DMS79 treated with DMSO at 0.1 percent for 48 hours (cell line): Measurements from ENCODE around the gene IDH2.
"Not testable (repeated sequence)": the region's sequence is repeated elsewhere in the genome, so short reads cannot be mapped to it uniquely, and the experiment has no call there.

Source experiments
- DNase-seq: peaks from one replicate; lab custom pipeline; 2025; lab: John Stamatoyannopoulos, UW

Gene IDH2

DNA sequence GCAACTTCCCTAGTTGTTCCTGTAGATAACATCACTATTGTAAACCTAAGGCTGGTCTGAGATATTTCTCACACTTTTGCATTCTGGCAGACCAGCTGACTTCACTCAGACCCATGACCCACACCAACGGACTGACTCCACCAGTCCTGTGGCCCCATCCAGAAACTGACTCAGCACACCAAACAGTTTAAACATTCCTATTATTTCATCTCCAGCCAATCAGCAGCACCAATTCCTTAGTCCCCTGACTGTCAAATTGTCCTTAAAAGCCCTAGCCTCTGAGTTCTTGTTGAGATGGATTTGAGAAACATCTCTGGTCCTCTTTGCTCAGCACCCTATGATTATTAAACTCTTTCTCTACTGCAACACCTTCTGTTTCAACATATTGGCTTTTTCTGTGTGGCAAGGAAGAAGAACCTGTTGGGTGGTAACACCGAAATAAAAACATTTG lies 12.2 kb upstream of the IDH2 start:
- no peak for DNase-seq

DNA sequence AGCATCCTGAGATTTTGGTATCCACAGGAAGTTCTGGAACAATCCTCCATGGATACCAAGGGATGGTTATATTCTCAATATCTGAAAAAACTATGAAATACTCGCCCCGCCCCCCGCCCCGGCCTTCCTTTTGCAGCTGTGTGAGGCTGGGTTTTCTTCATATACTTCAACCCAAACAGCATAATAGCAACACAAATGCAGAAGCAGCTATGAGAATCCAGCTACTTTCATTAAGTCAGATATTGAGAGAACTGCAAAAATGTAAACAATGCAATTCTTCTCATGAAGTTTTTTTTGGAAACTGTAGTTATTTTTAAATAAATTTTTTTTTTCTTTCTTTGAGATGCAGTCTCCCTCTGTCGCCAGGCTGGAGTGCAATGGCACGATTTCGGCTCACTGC lies 10.9 kb upstream of the IDH2 start:
- no peak for DNase-seq

DNA sequence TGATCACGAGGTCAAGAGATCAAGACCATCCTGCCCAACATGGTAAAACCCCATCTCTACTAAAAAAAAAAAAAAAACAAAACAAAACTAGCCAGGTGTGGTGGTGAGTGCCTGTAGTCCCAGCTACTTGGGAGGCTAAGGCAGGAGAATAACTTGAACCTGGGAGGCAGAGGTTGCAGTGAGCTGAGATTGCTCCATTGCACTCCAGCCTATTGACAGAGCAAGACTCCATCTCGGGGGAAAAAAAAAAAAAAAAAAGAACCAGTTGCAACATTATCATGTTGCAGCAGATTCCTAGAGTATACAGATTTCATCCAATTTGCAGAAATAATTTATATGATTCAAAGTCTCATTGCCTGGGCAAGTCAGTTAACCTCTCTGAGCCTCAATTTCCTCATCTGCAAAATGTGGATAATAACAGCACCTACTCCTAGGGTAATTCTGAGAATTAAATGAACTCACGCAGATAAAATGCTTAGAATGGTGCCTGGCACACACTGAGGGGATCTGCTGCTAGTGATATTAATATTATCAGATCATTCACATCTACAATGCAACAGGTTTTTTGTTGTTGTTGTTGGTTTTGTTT lies 7.0 kb upstream of the IDH2 start:
- DNase-seq, result not testable (repeated sequence)

DNA sequence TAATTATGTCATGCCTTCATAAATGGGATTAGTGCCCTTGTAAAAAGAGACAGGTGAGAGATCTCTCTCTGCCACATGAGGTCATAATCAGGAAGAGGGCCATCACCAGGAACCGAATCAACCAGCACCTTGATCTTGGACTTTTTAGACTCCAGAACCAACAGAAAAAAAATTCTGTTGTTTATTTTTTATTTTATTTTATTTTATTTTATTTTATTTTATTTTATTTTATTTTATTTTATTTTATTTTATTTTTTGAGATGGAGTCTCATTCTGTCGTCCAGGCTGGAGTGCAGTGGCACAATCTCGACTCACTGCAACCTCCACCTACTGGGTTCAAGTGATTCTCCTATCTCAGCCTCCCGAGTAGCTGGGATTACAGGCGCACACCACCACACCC lies 5.8 kb upstream of the IDH2 start:
- DNase-seq, result not testable (repeated sequence)

DNA sequence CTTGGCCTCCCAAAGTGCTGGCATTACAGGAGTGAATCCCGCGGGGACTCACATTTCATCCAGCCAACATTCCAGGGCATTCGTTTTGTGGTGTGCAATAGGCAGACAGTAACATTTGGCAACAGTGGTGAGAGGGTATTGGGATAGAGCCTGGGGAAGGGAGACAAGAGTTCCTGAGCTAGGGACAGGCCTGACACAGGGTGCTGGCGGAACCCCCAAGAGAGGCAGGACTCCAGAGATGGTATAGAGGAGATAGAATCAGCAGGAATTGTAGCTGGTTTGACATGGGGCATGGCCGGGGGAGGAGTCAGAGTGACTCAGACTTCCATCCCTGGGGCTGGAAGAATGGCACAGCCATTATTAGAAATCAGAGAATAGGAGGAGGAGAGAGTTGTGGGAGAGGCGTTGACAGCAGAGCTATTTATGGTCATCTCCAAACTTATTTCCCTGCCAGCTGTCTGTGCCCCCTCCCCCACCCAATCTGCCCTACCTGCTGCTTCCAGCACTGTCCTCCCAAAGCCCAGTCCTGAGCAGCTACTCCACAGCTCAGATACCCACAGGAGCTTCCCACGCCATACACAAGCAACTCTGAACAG lies 4.4 kb upstream of the IDH2 start:
- DNase-seq, result no peak

DNA sequence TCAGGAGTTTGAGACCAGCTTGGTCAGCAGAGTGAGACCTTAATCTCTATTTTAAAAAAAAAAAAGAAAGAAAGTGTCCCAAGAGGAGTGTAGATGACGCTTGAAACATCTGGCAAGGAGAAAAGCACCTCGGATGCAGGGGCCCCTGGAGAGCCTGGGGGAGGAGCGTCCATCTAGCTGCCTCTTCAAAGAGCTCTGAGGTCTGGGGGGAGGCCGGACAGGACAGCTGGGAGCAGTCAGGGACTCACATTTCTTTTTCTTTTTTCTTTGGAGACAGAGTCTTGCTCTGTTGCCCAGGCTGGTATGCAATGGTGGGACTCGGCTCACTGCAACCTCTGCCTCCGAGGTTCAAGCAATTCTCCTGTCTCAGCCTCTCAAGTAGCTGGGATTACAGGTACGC lies 3.3 kb upstream of the IDH2 start:
- DNase-seq, result no peak

DNA sequence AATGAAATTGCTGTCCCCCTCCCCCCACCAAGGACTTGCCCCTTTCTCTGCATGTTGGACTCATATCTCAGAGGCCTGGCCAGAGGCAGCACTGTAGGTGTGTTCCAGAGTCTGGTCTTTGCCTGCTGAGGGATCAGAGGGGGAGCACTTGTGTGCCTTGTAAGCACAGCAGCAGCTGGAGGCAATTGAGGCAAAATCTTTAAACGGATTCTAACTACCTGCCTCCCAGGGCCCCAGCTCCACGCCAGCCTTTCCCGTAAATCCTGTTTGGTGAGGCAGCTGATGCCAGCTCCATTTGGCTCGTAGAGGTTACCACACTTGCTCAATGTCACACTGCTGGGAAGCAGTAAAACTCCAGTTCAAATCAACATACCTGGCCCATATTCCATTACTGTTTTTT lies 2.3 kb upstream of the IDH2 start:
- DNase-seq, result no peak

DNA sequence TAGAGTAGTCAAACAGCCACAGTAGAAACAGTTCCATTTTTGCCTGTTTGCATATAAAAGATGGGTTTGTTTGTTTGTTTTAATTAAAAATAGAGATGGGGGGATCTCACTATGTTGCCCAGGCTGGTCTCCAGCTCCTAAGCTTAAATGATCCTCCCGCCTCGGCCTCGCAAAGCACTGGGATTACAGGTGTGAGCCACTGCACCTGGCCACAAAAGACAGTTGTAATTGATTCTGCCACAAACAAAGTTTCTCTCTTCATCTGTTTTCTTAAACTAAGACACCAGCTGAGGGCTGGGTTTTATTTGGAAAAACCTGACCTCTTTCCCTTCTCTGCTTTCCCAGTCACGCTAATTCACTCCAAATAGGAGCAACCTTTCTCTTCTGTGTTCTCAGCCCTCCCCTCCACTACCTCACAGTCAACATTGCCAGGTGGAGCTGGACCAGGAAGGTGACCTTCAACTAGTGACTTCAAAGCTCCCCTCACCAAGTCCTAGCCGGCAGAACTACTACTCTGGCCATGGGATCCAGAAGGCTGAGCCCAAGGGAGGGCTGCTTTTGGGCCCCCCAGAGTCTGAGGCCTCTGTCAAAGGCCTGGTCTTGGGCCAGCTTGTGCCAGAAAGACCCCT lies 1.5 kb upstream of the IDH2 start:
- DNase-seq, result no peak

DNA sequence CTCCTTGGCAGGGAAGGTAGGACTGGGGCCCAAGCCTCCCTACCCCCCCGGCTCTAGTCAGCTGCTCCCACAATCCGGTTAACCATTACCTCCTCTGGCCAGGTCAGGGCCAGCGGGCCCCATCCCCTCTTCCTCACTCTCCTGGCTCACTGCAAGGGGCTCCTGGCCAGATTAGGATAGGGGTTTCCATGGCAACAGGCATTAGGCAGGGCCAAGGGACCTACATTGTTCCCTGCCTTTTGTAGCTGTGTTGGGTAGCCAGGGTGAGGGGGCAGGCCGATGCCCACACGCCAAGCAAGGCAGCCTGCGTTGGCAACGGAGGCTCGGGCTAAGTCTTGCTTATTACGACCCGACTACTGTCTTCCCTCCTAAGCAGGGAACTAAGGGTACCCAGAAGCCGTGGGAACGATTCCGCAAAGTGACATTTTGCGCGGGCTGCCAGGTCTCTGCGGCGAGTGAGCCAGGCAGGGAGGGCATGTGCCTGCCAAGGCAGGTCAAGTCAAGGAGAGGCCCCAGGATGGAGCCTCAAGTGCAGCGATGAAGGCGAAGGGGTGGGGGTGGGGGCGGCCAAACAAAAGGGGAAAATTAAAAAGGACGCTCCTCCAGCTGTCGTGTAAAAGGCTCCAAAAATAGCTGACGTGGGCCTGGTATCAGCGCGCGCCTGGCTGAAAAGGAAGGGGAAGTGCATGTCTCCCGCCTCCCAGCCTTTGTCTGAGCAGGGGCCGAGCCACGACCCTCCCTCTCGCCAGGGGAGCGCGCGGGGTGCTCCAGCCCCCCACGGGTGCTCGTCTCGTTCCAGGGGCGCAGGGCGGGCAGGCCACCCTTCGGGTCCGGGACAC lies 919 bp downstream of the IDH2 start:
- peak; percentile 36 for DNase-seq

DNA sequence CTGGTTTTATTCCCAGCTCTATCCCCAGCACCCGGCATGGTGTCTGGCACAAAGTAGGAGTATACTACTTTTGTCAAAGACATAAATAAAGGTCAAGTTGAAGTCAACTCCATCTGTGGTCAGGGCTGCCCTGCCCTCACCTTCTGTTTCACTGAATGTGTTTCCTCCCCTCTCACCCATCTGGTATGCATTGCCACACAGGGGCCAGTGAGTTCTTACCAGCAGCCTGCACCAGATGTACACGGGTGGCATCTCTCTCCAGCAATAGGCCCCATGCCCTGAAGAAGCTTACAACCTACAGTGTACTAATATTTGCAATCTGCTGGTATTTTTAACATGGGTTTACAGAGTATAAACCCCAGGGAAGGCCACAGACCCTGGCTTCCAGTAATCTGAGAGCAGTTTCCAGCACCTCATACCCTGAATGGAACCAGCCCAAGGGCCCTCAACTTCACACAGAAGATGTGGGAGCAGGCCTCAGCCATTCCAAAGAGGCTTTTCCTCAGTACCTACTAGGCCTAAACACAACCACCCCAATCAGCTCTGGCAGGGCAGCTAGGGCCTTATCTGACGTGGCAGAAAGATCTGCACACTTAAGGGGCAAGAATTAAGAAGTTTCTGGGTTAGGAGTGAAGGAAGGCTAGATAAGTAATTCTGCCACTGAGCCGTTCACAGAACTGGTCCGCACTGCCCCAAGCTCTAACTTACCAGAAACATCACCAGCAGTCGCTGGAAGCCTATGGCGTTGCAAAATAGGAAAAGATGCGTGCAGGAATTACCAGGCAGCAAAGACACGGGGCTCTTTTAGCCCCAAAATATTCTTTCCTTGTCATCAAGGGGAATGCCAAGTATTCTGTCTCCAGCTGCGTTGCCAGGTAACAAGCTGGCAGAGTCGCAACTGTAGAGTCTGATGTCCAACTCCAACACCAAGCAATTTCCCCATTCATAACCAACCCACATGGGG lies 2.1 kb downstream of the IDH2 start:
- no peak for DNase-seq

DNA sequence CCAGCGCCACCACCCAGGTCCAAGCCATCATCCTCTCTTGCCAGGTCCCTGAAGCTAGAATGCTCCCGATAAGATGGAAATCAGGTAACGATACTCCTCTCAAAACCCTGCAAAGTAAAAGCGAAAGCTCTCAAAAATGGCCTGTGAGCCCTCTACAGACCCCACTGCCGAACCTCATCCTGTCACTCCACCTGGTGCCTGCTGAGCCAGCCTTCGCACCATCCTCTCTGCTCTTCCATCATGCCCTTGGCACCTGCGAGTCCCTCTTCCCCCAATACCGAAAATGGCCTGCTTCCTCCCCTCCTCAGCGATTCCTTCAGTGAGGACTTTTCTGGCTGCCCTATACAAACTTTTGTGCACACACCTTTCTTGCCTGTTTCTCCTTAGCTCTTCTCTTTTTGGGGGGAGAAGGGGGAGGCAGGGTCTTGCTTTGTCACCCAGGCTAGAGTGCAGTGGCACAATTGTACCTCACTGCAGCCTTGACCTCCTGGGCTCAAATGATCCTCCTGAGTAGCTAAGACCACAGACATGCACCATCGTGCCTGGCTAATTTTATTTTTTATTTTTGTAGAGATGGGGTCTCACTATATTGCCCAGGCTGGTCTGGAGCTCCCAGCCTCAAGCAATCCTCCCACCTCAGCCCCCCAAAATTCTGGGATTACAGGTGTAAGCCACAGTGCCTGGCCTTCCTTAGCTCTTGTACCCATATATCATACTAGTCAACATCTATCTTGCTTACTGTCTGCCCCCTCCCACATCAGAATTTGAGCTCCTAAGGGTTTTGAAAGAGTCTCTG lies 3.0 kb downstream of the IDH2 start:
- DNase-seq, result no peak

DNA sequence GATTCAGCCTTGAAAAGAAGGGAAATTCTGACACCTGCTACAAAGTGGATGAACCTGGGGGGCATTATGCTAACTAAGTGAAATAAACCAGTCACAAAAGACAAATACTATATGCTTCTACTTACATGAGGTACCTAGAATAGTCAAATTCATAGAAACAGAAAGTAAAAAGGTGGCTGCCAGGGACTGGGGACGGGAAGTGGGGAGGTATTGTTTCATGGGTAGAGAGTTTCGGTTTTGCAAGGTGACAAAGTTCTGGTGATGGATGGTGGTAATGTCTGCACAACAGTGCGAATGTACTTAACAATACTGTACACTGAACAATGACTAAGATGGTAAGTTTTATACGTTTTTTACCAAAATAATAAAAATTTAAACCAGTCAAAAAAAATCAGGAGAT lies 4.8 kb downstream of the IDH2 start:
- DNase-seq, result no peak

DNA sequence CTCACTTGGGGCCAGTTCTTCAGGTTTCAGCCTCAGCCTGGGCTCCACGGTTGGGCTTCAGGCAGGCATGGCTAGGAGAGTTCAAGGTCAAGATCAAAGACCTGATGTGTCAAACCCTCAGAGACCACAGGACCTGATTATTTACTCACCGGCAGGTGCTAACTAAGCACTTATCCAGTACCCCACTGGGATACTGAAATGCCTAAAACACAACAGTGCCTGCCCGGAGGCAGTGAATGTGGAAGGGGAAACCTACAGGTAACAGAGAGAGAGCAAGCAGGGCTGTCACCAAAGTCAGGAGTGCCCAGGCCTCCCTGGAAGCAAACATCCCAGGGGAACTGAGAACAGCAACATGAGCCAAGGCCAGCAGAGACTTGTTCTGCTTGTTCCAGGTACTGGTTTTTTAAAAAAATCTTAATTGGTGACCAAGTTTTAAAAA lies 6.7 kb downstream of the IDH2 start:
- DNase-seq, result no peak

DNA sequence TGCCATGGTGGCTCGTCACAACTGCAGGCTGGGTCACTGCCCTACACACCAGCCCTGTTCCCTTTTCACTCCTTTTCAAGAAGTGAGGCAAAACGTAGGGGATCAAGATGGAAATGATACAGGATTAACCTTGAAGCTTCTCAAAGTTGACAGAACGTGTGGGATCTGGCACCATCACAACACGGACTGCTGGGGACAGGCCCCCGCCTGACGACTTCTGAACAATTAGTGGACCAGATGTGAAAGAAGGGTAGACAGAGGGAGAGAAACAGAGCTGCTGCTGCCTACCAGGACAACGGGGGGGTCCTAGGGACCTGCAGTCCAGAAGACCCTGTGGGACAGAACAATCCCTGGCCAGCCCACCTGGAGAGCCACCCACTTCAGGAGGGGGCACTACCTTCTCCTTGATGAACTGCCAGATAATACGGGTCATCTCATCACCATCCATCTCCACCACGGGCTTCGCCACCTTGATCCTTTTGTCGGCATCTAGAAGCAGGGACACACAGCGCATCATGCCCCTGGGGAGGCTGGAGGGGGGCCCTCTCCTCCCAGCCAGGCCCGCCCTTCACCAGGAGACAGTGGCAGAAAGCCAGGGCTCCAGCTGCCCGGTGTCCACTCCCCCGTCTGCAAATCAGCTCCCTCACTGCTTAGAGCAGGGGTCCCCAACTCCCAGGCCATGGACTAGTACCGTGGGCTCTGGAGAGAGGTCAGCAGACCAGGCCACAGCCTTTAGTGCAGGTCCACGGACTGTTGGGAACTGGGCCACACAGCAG lies 10.9 kb downstream of the IDH2 start:
- DNase-seq, result no peak

DNA sequence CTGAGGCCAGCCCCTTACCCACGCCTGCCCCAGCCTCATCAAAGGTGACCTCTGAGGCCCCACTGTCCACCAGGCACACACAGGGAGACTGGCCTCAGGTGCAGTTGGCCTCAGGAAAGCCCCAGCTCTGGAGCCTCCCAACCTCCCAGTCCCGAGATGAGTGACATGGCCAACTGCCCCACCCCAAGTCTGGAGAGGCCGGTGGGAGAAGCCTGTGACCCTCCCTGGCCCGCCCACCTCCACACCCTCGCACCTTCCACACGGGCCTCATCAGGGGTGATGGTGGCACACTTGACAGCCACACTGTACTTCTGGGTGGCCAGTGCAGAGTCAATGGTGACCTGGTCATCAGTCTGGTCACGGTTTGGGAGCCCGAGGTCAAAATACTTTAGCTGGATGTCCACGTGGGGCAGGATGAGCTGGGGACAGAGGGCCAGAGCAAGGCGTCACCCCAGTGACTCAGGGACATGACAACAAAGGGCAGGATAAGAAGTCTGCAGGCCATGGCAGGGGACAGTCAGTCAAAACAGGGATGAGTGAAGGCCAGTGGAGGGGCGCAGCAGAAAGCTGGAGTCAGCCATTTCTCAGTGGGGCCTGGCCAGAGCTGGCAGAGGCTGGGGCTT lies 11.9 kb downstream of the IDH2 start:
- no peak for DNase-seq

DNA sequence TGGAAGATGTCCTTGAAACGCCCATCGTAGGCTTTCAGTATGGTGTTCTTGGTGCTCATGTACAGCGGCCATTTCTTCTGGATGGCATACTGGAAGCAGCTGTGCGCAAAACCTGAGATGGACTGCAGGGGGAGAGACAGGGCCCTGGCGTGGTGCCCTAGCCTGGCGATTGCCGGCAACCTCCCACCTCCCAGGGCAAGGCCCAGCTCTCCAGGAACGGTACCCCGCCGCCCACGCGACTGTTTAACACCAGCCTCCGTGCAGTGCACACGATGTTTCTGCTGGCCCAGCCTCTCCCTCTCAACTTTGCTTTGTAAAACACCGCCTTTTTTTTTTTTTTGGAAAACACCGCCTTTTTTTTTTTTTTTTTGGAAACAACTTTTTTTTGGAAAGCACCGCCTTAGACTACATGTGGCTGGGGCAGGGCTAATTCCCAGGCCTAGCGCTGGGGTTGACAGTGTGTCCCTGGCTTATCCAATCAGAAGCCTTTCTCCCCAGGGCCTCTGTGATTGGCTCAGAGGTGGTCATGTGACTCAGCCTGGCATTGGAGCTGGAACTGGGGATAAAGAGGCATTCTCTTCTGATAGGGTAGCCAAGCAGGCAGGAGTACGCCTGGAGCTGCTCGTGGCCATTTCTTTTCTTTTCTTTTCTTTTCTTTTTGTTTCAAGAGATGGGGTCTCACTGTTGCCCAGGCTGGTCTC lies 14.7 kb downstream of the IDH2 start:
- DNase-seq, result no peak

DNA sequence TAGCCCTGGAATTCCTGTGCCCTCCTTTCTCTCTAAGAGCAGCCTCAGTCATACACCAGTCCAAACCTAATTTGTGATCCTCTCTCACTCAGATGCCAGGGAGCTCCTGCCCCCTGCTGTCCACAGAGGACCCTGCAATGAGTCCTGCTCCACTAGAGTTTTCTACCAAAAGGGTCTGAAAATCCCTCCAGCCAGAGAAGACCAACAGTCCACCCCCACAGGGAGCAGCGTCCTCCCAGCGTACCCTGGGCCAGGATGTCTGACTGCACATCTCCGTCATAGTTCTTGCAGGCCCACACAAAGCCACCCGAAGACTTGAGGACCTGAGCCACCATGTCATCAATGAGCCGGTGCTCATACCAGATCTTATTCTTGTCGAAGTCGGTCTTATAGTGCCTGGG lies 15.4 kb downstream of the IDH2 start:
- DNase-seq, result no peak

DNA sequence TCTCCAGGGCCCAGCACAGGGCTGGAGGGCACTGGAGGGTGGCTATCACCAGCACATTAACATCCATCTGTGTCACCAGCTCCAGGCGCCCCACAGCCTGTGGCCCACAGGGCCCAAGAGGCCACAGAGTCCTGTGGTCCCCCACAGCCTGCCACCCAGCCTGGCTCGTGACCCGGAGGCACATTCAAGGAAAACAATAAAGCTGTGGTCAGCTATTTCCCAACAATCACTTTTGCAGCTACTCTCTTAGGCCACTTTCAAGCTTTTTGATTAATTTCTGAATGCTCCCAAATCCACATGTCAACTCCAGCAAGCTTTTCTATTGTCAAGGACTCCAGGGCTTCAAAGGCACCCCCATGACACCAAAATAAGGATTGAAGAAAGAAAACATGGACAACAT lies 16.7 kb downstream of the IDH2 start:
- no peak for DNase-seq

DNA sequence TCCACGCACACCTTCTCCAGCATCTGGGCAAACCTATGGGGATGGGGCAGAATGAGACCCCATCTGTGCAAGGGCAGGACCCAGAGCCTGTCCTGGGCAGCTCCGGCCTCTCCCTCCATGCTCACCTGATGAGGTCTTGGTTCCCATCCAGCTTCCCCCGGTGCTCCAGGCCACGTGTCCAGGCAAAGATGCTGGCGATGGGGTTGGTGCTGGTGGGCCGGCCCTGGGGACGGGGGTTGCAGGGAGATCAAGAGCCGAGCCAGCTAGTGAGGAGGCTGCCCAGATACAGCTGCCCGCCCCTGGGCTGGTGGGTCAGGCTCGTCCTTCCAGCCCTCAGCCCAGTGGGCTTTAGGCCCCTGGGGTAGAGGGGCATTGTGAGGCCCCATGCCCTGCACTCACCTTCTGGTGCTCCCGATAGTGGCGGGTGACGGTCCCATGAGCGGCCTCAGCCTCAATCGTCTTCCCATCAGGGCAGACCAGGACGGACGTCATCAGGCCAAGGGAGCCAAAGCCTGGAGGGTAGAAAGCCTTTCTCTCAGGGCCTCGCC lies 17.3 kb downstream of the IDH2 start:
- DNase-seq, result no peak
